Retinal pigment epithelial cell (primary cell): ENCODE data around the gene ANAPC5.

Experiments
- DNase-seq: peaks from one replicate; pipeline ENCODE4 v3.0.0-alpha.2; 2010; ENCODE audit warnings: low read depth
- H3K4me3 ChIP-seq: 2 replicates; pipeline ENCODE4 v1.5.1; 2011; ENCODE audit warnings: mild to moderate bottlenecking, low read length, control low read depth, moderate library complexity
- TF ChIP-seq, protein P1 (sequence below): conservative IDR thresholded peaks from 2 replicates; pipeline ENCODE4 v1.5.1; 2011; ENCODE audit warnings: low read depth, low read length, control low read depth, inconsistent platforms

Gene ANAPC5

DNA sequence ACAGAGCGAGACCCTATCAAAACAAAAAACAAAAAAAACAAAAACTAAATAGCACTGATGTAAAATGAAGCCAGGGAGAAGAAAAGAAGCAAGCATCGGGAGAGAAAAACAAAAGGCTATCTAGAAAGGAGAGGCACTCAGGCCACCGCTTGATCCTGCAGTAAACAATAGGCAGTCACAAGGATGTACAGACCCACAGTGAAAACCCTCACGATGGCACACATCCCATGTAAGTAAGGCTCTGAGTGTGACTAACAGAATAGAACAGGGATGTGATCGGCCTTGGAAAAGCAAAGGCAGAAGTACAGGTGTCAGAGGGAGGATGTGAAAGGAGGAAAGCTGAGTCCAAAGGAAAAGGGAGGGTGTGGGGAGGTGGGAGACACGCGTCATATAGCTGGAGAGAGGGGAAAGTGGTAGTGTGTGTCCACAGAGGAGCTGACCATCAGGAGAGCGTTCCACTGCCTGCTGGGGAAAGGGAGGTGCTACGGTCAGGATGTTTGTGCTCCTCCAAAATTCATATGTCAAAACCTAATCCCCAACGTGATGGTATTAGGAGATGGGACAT, 87.2 kb downstream of the ANAPC5 start:
- no peak for DNase-seq
- TF ChIP-seq, protein P1, sequence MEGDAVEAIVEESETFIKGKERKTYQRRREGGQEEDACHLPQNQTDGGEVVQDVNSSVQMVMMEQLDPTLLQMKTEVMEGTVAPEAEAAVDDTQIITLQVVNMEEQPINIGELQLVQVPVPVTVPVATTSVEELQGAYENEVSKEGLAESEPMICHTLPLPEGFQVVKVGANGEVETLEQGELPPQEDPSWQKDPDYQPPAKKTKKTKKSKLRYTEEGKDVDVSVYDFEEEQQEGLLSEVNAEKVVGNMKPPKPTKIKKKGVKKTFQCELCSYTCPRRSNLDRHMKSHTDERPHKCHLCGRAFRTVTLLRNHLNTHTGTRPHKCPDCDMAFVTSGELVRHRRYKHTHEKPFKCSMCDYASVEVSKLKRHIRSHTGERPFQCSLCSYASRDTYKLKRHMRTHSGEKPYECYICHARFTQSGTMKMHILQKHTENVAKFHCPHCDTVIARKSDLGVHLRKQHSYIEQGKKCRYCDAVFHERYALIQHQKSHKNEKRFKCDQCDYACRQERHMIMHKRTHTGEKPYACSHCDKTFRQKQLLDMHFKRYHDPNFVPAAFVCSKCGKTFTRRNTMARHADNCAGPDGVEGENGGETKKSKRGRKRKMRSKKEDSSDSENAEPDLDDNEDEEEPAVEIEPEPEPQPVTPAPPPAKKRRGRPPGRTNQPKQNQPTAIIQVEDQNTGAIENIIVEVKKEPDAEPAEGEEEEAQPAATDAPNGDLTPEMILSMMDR: no peak
- H3K4me3 ChIP-seq: no peak overlapping the region

- TF ChIP-seq, protein P1: no peak
- no peak for DNase-seq
- H3K4me3 ChIP-seq: no peak overlapping the region
Observed at GRCh38 chr12:121264135-121264534, 88.1 kb downstream of the ANAPC5 start.

GRCh38 chr12:121263206-121263935, 88.8 kb downstream of the ANAPC5 start:
- TF ChIP-seq, protein P1: no peak
- no peak overlapping the region for H3K4me3 ChIP-seq
- DNase-seq: no peak

DNA sequence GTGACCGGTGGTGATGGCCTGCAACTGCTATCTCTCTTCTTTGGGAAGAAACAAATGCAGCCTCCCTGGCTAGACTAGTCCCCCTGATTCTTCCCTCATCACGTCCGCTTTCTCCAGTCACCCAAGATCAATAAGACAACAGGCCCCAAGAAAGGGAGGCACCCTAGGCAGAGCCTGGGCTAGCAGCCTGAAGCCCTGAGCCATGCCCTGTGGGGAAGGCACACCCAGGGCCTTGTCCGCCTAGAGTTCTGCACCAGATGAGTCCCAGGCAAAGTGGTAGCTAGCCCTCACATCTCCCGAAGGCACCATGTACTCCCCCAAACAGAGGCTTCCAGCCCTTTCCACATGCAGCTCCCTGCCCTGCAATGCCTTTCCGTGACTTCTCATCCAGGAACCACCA, 90.8 kb downstream of the ANAPC5 start:
- H3K4me3 ChIP-seq: no peak overlapping the region
- no peak for DNase-seq
- TF ChIP-seq, protein P1: no peak

DNA sequence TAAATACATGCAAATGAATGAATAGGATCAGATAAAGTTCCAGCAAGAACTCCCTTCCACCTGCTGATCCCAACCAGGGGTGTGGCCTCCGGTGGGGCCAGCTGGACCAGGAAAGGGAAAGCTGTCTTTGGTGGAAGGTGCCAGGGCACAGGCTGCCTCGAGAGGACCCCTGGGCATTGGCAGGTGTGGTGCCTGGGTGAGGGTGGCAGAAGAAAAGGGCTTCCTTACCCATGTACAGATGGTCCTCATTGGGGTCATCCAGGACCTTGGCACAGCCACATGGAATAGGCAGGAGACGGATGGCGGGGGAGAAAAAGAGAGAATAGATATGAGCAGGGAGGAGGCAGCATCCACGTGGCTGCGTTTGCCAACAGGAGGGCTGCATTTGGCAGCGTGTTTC, 92.1 kb downstream of the ANAPC5 start:
- no peak for DNase-seq
- H3K4me3 ChIP-seq: no peak overlapping the region
- TF ChIP-seq, protein P1: no peak

DNA sequence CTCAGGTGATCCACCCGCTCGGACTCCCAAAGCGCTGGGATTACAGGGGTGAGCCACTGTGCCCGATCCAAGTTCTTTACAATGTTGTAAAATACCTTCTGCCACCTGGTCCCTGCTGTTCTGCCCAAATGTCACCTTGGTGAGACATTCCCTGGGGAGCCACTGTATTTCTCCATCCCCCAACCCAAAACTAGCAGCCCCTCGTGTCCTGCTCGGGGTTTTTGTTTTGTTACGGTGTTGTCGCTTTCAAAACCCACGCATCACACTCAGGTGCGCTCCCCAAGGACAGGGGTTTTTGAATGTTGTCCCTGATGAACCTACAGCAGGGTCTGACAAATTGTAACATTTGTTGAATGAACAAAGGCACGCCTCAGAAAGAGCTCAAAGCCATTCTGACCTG, 93.1 kb downstream of the ANAPC5 start:
- no peak for DNase-seq
- no peak overlapping the region for H3K4me3 ChIP-seq
- TF ChIP-seq, protein P1: no peak
